A549 (cell line): ENCODE data around the gene CNTFR. TPM values are rescaled to one million over a fixed set of nuclear protein-coding genes. Genes with fewer than 3 reads are reported as not detected.
A peak's percentile ranks its signal among the peaks of the same experiment; 100 is the strongest.

Experiments
- ATAC-seq, 2 experiments: fragments of 200-7000 bp in 1 of 2; fragments of >200 bp in 1 of 2; cut with Nextera tagmentation in 1 of 2; cut with Tn5 transposase in 1 of 2; 3 replicates each; pipeline versions ENCODE4 v1.8.0 to v1.9.1; 2018 to 2020; ENCODE audit warnings: mild to moderate bottlenecking in 1 of 2, moderate library complexity in 1 of 2
- CTCF ChIA-PET: fragments of 300-600 bp; sonication (Branson Sonifier 250); formaldehyde crosslinking; extraction: SDS; loops from one replicate; lab custom pipeline; 2021; ENCODE audit warnings: antibody characterized with exemption, inconsistent platforms; lab: Yijun Ruan, JAX
- POLR2A ChIA-PET: fragments of 350-600 bp; formaldehyde crosslinking; extraction: SDS; loops from one replicate; lab custom pipeline; 2021; ENCODE audit warnings: antibody characterized with exemption, inconsistent platforms; lab: Yijun Ruan, JAX
- DNase-seq, 2 experiments: peaks; one replicate each; pipeline versions ENCODE4 v3.0.0 to v3.0.0-alpha.2; 2011 to 2016; ENCODE audit warnings: low read depth in 1 of 2, low spot score in 1 of 2
- FAIRE-seq: peaks from 2 replicates; lab custom pipeline; 2011; peaks lifted over from hg19 to GRCh38; lab: Jason Lieb, UNC
- H3K27ac ChIP-seq, 2 experiments: fragments of >200 bp; sonication (Bioruptor Twin); formaldehyde crosslinking; 3 replicates each; pipeline ENCODE4 v1.5.1; 2016 to 2017
- H3K4me1 ChIP-seq: fragments of >200 bp; sonication (Bioruptor Twin); formaldehyde crosslinking; 3 replicates; pipeline ENCODE4 v1.6.1; 2016
- H3K4me2 ChIP-seq: fragments of >200 bp; sonication (Bioruptor Twin); formaldehyde crosslinking; 3 replicates; pipeline ENCODE4 v1.6.1; 2016
- H3K4me3 ChIP-seq: fragments of >200 bp; sonication (Bioruptor Twin); formaldehyde crosslinking; 3 replicates; pipeline ENCODE4 v1.5.1; 2016
- H3K9me3 ChIP-seq: fragments of >200 bp; sonication (Bioruptor Twin); formaldehyde crosslinking; 3 replicates; pipeline ENCODE4 v1.6.1; 2016
- CBX2 ChIP-seq: fragments of 200-600 bp; sonication (generic); IDR thresholded peaks from 2 replicates; pipeline ENCODE4 v1.6.1; 2016; ENCODE audit warnings: low read depth, mild to moderate bottlenecking, borderline replicate concordance
- CTCF ChIP-seq: fragments of >200 bp; sonication (Bioruptor Twin); formaldehyde crosslinking; IDR thresholded peaks from 3 replicates; pipeline ENCODE4 v1.5.1; 2016
- E2F6 ChIP-seq: IDR thresholded peaks from 2 replicates; pipeline ENCODE4 v1.6.1; 2012; ENCODE audit warnings: low read depth, borderline replicate concordance
- EHF ChIP-seq: fragments of 250-450 bp; sonication (Bioruptor Pico); IDR thresholded peaks from 2 replicates; pipeline ENCODE4 v1.5.0; 2020; ENCODE audit warnings: mild to moderate bottlenecking
- EP300 ChIP-seq, 2 experiments: fragments of >200 bp; sonication (Bioruptor Twin); formaldehyde crosslinking; IDR thresholded peaks; 2 replicates in 1 of 2; 3 replicates in 1 of 2; pipeline ENCODE4 v1.6.1; 2016 to 2017
- ESRRA ChIP-seq: fragments of 150-350 bp; IDR thresholded peaks from 2 replicates; pipeline ENCODE4 v1.6.1; 2014; ENCODE audit warnings: mild to moderate bottlenecking, low read length, borderline replicate concordance
- FOSL2 ChIP-seq, 2 experiments: fragments of 450-650 bp in 1 of 2; fragments of >200 bp in 1 of 2; sonication (Bioruptor Twin) in 1 of 2; formaldehyde crosslinking; IDR thresholded peaks; 2 replicates each; pipeline versions ENCODE4 v1.5.0 to v1.6.1; 2016 to 2020; ENCODE audit warnings: mild to moderate bottlenecking in 1 of 2, moderate library complexity in 1 of 2
- GATA3 ChIP-seq: IDR thresholded peaks from 2 replicates; pipeline ENCODE4 v1.6.1; 2012; ENCODE audit warnings: borderline replicate concordance
- HMGXB4 ChIP-seq: fragments of 250-450 bp; sonication (Bioruptor Pico); IDR thresholded peaks from 2 replicates; pipeline ENCODE4 v1.5.0; 2021; ENCODE audit warnings: mild to moderate bottlenecking, moderate library complexity, borderline replicate concordance
- HOXA7 ChIP-seq: fragments of 250-450 bp; sonication (Bioruptor Pico); IDR thresholded peaks from 2 replicates; pipeline ENCODE4 v1.5.0; 2020; ENCODE audit warnings: mild to moderate bottlenecking, moderate library complexity
- HOXB13 ChIP-seq: fragments of 250-450 bp; sonication (Bioruptor Pico); IDR thresholded peaks from 2 replicates; pipeline ENCODE4 v1.5.0; 2020; ENCODE audit warnings: low read depth, mild to moderate bottlenecking, moderate library complexity
- NFE2L2 ChIP-seq: fragments of 150-350 bp; conservative IDR thresholded peaks from 2 replicates; pipeline ENCODE4 v1.6.1; 2014; ENCODE audit warnings: low read length
- NR3C1 ChIP-seq: fragments of >200 bp; sonication (Bioruptor Twin); formaldehyde crosslinking; IDR thresholded peaks from 3 replicates; pipeline ENCODE4 v1.6.1; 2017
- PBX3 ChIP-seq: IDR thresholded peaks from 2 replicates; pipeline ENCODE4 v1.6.1; 2012
- PHF8 ChIP-seq: fragments of 200-600 bp; sonication (generic); IDR thresholded peaks from 2 replicates; pipeline ENCODE4 v1.6.1; 2016; ENCODE audit warnings: low read depth, mild to moderate bottlenecking, antibody characterized with exemption, moderate library complexity, borderline replicate concordance
- POLR2A ChIP-seq: IDR thresholded peaks from 2 replicates; pipeline ENCODE4 v1.6.1; 2012; ENCODE audit warnings: mild to moderate bottlenecking, low read length
- REST ChIP-seq: fragments of 200-600 bp; sonication (generic); IDR thresholded peaks from 2 replicates; pipeline ENCODE4 v1.6.1; 2016; ENCODE audit warnings: antibody characterized with exemption, mild to moderate bottlenecking, moderate library complexity
- RNF2 ChIP-seq: fragments of 200-600 bp; sonication (generic); IDR thresholded peaks from 2 replicates; pipeline ENCODE4 v1.6.1; 2016; ENCODE audit warnings: low read depth, mild to moderate bottlenecking, antibody characterized with exemption, moderate library complexity, borderline replicate concordance
- SMC3 ChIP-seq: fragments of >200 bp; sonication (Bioruptor Twin); formaldehyde crosslinking; IDR thresholded peaks from 3 replicates; pipeline ENCODE4 v1.6.1; 2018; ENCODE audit warnings: inconsistent platforms
- TFCP2L1 ChIP-seq: fragments of 250-450 bp; sonication (Bioruptor Pico); IDR thresholded peaks from 2 replicates; pipeline ENCODE4 v1.5.0; 2021; ENCODE audit warnings: mild to moderate bottlenecking
- TP53 ChIP-seq: fragments of 250-450 bp; sonication (Bioruptor Pico); IDR thresholded peaks from 2 replicates; pipeline ENCODE4 v1.5.0; 2021; ENCODE audit warnings: mild to moderate bottlenecking, moderate library complexity
- ZNF302 ChIP-seq: fragments of 250-450 bp; sonication (Bioruptor Pico); IDR thresholded peaks from 2 replicates; pipeline ENCODE4 v1.9.0; 2021; ENCODE audit warnings: inconsistent platforms, mild to moderate bottlenecking, moderate library complexity
- WGBS: methylation state at CpG from one replicate; pipeline ENCODE4 v1.1.6; 2017; ENCODE audit errors: missing lambda C conversion rate; 5-methylcytosine and 5-hydroxymethylcytosine counted together
- polyA plus RNA-seq, 4 experiments: library from polyadenylated mRNA; depleted of rRNA in 3 of 4; stranded (reverse); fragments of >200 nt; fragmentation: RNase III in 1 of 4; extraction: RNeasy Plus Mini Kit Qiagen cat#74134 plus additional on column Dnase treatment in 1 of 4; gene quantifications; 2 replicates in 3 of 4; 3 replicates in 1 of 4; pipeline ENCODE4 v1.2.3, GENCODE V29; 2011 to 2017

CNTFR gene
- polyA plus RNA-seq, 2 of the 4 experiments (the other 2 are of a cell fraction) = 0.09 TPM; not detected in 1

- no peak for ATAC-seq
- no peak overlapping the region for H3K4me2 ChIP-seq
- H3K9me3 ChIP-seq = no peaks in the 10 kb centered on the region
- POLR2A ChIA-PET = no interaction called here
- FAIRE-seq = no peak
- CTCF ChIA-PET = interaction anchor here (0.8 to 17.1 kb wide), 11 partner anchors 11 to 176 kb away, joined by 3 to 168 read pairs (median 5); no protein-coding TSS in a partner anchor
- no peak overlapping the region for H3K27ac ChIP-seq
- TF ChIP-seq GATA3 (no peak), HMGXB4 (CRISPR knock-in tag) (no peak), PHF8 (no peak), NR3C1 (no peak)
- TF ChIP-seq, all 56 proteins: peak for 0
- Histone ChIP-seq H3K4me3 (no peak overlapping the region), H3K4me1 (no peaks in the 10 kb centered on the region)
- WGBS = 66% methylated on average over 5 of the region's 5 CpGs
- no peak for DNase-seq
Measured at GRCh38 chr9:34579808-34580163, 9.7 kb downstream of the CNTFR start.

GRCh38 chr9:34579104-34579807, 10.3 kb downstream of the CNTFR start:
- CTCF ChIA-PET = interaction anchor here (0.8 to 17.1 kb wide), 10 partner anchors 10 to 175 kb away, joined by 3 to 168 read pairs (median 6); no protein-coding TSS in a partner anchor
- ATAC-seq (peak in 1 of 2 experiments; percentile 10; a peak in 1 of 6 replicates), DNase-seq (no peak), FAIRE-seq (no peak)
- 61% methylated on average over 17 of the region's 17 CpGs for WGBS
- H3K27ac ChIP-seq = no peak overlapping the region
- no peaks in the 10 kb centered on the region for H3K9me3 ChIP-seq
- no peaks in the 10 kb centered on the region for H3K4me1 ChIP-seq
- H3K4me3 ChIP-seq = no peak overlapping the region
- POLR2A ChIA-PET = no interaction called here
- no peak for TF ChIP-seq TP53 (CRISPR knock-in tag)
- no peak for TF ChIP-seq EHF (CRISPR knock-in tag)
- no peak for TF ChIP-seq TFCP2L1 (CRISPR knock-in tag)
- no peak for TF ChIP-seq HOXB13
- TF ChIP-seq EP300 (IDR thresholded peaks at IDR 0.05) = no peak
- no peak for TF ChIP-seq POLR2A
- TF ChIP-seq NFE2L2 = no peak
- TF ChIP-seq PBX3 = no peak
- TF ChIP-seq E2F6 = no peak
- TF ChIP-seq RNF2 = no peak
- no peak for TF ChIP-seq HOXA7 (CRISPR knock-in tag)
- no peak for TF ChIP-seq SMC3
- TF ChIP-seq, all 56 proteins: peak for 0
- no peak overlapping the region for H3K4me2 ChIP-seq

GRCh38 chr9:34578241-34579103, 11.1 kb downstream of the CNTFR start:
- Histone ChIP-seq H3K4me3 (no peak overlapping the region), H3K9me3 (no peaks in the 10 kb centered on the region), H3K4me1 (no peaks in the 10 kb centered on the region), H3K27ac (no peak overlapping the region), H3K4me2 (no peak overlapping the region)
- FAIRE-seq (no peak), DNase-seq (no peak), ATAC-seq (no peak; a peak in 1 of 6 replicates)
- 70% methylated on average over 24 of the region's 28 CpGs for WGBS
- ChIA-PET CTCF (interaction anchor here (3.2 to 17.1 kb wide), 4 partner anchors 14 to 174 kb away, joined by 11 to 168 read pairs (median 75); no protein-coding TSS in a partner anchor), POLR2A (no interaction called here)
- TF ChIP-seq CBX2 = no peak
- TF ChIP-seq ESRRA = no peak
- TF ChIP-seq SMC3 = no peak
- no peak for TF ChIP-seq NR3C1
- no peak for TF ChIP-seq FOSL2 (IDR thresholded peaks at IDR 0.05)
- no peak for TF ChIP-seq FOSL2 (CRISPR knock-in tag; IDR thresholded peaks at IDR 0.05)
- TF ChIP-seq CTCF = no peak
- TF ChIP-seq ZNF302 = no peak
- no peak for TF ChIP-seq REST
